ENCODE data around the gene CBR3.

DNA sequence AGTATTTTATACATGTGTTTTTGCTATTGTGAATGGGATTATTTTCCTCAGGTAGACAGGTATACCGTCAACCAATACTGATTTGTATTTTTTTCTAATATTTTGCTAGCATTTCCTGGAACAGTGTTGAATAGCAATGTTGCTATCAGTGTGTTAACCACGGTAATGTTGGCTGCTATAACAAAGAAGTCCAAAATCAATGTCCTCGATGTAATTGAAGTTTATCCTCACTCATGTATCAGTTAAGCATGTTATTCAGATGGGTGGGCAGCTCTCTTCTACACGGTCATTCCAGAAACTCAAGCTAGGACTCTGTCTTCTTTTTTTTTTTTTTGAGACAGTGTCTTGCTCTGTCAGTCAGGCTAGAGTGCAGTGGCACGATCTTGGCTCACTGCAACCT lies 46.1 kb downstream of the CBR3 start:
- TF ChIP-seq ZFP3 (CRISPR knock-in tag; IDR thresholded peaks at IDR 0.05) = no peak
- TF ChIP-seq, protein P1, sequence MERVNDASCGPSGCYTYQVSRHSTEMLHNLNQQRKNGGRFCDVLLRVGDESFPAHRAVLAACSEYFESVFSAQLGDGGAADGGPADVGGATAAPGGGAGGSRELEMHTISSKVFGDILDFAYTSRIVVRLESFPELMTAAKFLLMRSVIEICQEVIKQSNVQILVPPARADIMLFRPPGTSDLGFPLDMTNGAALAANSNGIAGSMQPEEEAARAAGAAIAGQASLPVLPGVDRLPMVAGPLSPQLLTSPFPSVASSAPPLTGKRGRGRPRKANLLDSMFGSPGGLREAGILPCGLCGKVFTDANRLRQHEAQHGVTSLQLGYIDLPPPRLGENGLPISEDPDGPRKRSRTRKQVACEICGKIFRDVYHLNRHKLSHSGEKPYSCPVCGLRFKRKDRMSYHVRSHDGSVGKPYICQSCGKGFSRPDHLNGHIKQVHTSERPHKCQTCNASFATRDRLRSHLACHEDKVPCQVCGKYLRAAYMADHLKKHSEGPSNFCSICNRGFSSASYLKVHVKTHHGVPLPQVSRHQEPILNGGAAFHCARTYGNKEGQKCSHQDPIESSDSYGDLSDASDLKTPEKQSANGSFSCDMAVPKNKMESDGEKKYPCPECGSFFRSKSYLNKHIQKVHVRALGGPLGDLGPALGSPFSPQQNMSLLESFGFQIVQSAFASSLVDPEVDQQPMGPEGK (CRISPR knock-in tag; IDR thresholded peaks at IDR 0.05; ENCODE audit: borderline replicate concordance) = no peak
- no peak for TF ChIP-seq RARB (CRISPR knock-in tag; IDR thresholded peaks at IDR 0.05)
- no peak for TF ChIP-seq OSR1 (CRISPR knock-in tag; IDR thresholded peaks at IDR 0.05)
- TF ChIP-seq TOX (CRISPR knock-in tag; IDR thresholded peaks at IDR 0.05; ENCODE audit: borderline replicate concordance) = no peak
- TF ChIP-seq ZFP30 (CRISPR knock-in tag; IDR thresholded peaks at IDR 0.05) = no peak
- no peak for TF ChIP-seq TCF4 (CRISPR knock-in tag; IDR thresholded peaks at IDR 0.05; ENCODE audit: borderline replicate concordance)
- no peak for TF ChIP-seq CSDC2 (CRISPR knock-in tag; IDR thresholded peaks at IDR 0.05)
- no peak for TF ChIP-seq CREB5 (CRISPR knock-in tag; IDR thresholded peaks at IDR 0.05; ENCODE audit: low read depth)
- TF ChIP-seq, protein P2, sequence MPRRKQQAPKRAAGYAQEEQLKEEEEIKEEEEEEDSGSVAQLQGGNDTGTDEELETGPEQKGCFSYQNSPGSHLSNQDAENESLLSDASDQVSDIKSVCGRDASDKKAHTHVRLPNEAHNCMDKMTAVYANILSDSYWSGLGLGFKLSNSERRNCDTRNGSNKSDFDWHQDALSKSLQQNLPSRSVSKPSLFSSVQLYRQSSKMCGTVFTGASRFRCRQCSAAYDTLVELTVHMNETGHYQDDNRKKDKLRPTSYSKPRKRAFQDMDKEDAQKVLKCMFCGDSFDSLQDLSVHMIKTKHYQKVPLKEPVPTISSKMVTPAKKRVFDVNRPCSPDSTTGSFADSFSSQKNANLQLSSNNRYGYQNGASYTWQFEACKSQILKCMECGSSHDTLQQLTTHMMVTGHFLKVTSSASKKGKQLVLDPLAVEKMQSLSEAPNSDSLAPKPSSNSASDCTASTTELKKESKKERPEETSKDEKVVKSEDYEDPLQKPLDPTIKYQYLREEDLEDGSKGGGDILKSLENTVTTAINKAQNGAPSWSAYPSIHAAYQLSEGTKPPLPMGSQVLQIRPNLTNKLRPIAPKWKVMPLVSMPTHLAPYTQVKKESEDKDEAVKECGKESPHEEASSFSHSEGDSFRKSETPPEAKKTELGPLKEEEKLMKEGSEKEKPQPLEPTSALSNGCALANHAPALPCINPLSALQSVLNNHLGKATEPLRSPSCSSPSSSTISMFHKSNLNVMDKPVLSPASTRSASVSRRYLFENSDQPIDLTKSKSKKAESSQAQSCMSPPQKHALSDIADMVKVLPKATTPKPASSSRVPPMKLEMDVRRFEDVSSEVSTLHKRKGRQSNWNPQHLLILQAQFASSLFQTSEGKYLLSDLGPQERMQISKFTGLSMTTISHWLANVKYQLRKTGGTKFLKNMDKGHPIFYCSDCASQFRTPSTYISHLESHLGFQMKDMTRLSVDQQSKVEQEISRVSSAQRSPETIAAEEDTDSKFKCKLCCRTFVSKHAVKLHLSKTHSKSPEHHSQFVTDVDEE (CRISPR knock-in tag; IDR thresholded peaks at IDR 0.05) = no peak
- no peak for TF ChIP-seq ZNF8 (CRISPR knock-in tag; IDR thresholded peaks at IDR 0.05)
- TF ChIP-seq ESRRG (CRISPR knock-in tag; IDR thresholded peaks at IDR 0.05) = no peak

Measured in SK-N-SH treated with all-trans-retinoic acid at 6 μM for 48 hours (cell line).